ENCODE measurements around the gene CPT2.
"Not testable (repeated sequence)": the region's sequence is repeated elsewhere in the genome, so short reads cannot be mapped to it uniquely, and the experiment has no call there.

CPT2 gene

GRCh38 chr1:53180951-53181350 lies 15.7 kb upstream of the CPT2 start:
- TF ChIP-seq CTCF (conservative IDR thresholded peaks at IDR 0.05; ENCODE audit: control insufficient read depth, insufficient read depth, low read depth, low read length) = no peak
- H3K4me3 ChIP-seq (ENCODE audit: control insufficient read depth, low read depth, low read length) = no peak overlapping the region
- DNase-seq (ENCODE audit: low read depth) = no peak

- peak; percentile 78 for TF ChIP-seq CTCF (conservative IDR thresholded peaks at IDR 0.05; ENCODE audit: control insufficient read depth, insufficient read depth, low read depth, low read length)
- peak; percentile 85 for DNase-seq (ENCODE audit: low read depth)
- H3K4me3 ChIP-seq (ENCODE audit: control insufficient read depth, low read depth, low read length) = no peak overlapping the region
These were observed 14.5 kb upstream of the CPT2 start for GRCh38 chr1:53182111-53182593.

GRCh38 chr1:53182716-53183094 lies 13.9 kb upstream of the CPT2 start:
- TF ChIP-seq CTCF (conservative IDR thresholded peaks at IDR 0.05; ENCODE audit: control insufficient read depth, insufficient read depth, low read depth, low read length) = no peak
- no peak for DNase-seq (ENCODE audit: low read depth)

GRCh38 chr1:53183095-53183990 lies 13.3 kb upstream of the CPT2 start:
- TF ChIP-seq CTCF (conservative IDR thresholded peaks at IDR 0.05; ENCODE audit: control insufficient read depth, insufficient read depth, low read depth, low read length) = no peak

More at GRCh38 chr1:53182716-53183094, 13.9 kb upstream of the CPT2 start:
- no peak overlapping the region for H3K4me3 ChIP-seq (ENCODE audit: control insufficient read depth, low read depth, low read length)

GRCh38 chr1:53185955-53186297 lies 10.7 kb upstream of the CPT2 start:
- not testable (repeated sequence) for H3K4me3 ChIP-seq (ENCODE audit: control insufficient read depth, low read depth, low read length); DNase-seq (ENCODE audit: low read depth)

More at GRCh38 chr1:53183095-53183990, 13.3 kb upstream of the CPT2 start:
- peak; percentile 65 for DNase-seq (ENCODE audit: low read depth)
- no peak overlapping the region for H3K4me3 ChIP-seq (ENCODE audit: control insufficient read depth, low read depth, low read length)

GRCh38 chr1:53186533-53186932 lies 10.1 kb upstream of the CPT2 start:
- H3K4me3 ChIP-seq (ENCODE audit: control insufficient read depth, low read depth, low read length) = no peak overlapping the region
- TF ChIP-seq CTCF (conservative IDR thresholded peaks at IDR 0.05; ENCODE audit: control insufficient read depth, insufficient read depth, low read depth, low read length) = no peak

GRCh38 chr1:53187401-53187800 lies 9.2 kb upstream of the CPT2 start:
- no peak for TF ChIP-seq CTCF (conservative IDR thresholded peaks at IDR 0.05; ENCODE audit: control insufficient read depth, insufficient read depth, low read depth, low read length)
- H3K4me3 ChIP-seq (ENCODE audit: control insufficient read depth, low read depth, low read length) = no peak overlapping the region
- no peak for DNase-seq (ENCODE audit: low read depth)

More at GRCh38 chr1:53186533-53186932, 10.1 kb upstream of the CPT2 start:
- no peak for DNase-seq (ENCODE audit: low read depth)
